Activated naive CD8-positive, alpha-beta T cell treated with anti-CD3 and anti-CD28 coated beads, Interleukin-2, amount 50 U/mL, for 24 hours (primary cell): ENCODE results near the gene MAP2K5.

Experiments
- ATAC-seq: fragments of 150-1000 bp; cut with Tn5 transposase; one replicate; pipeline ENCODE4 v1.10.0; 2021
- DNase-seq: peaks from one replicate; pipeline ENCODE4 v3.0.0; 2021
- H3K27ac Mint-ChIP-seq: one replicate; pipeline ENCODE4 v1.8.0; 2021; ENCODE audit warnings: mild to moderate bottlenecking, mixed read lengths
- H3K27me3 Mint-ChIP-seq: one replicate; pipeline ENCODE4 v1.8.0; 2021; ENCODE audit warnings: mixed read lengths
- H3K36me3 Mint-ChIP-seq: one replicate; pipeline ENCODE4 v1.8.0; 2021; ENCODE audit warnings: low read depth, mixed read lengths
- H3K4me1 Mint-ChIP-seq: one replicate; pipeline ENCODE4 v1.8.0; 2021; ENCODE audit warnings: mixed read lengths
- H3K4me3 Mint-ChIP-seq: one replicate; pipeline ENCODE4 v1.8.0; 2021; ENCODE audit warnings: mild to moderate bottlenecking, moderate library complexity, mixed read lengths
- H3K9me3 Mint-ChIP-seq: one replicate; pipeline ENCODE4 v1.8.0; 2021; ENCODE audit warnings: mixed read lengths

Gene MAP2K5

DNA sequence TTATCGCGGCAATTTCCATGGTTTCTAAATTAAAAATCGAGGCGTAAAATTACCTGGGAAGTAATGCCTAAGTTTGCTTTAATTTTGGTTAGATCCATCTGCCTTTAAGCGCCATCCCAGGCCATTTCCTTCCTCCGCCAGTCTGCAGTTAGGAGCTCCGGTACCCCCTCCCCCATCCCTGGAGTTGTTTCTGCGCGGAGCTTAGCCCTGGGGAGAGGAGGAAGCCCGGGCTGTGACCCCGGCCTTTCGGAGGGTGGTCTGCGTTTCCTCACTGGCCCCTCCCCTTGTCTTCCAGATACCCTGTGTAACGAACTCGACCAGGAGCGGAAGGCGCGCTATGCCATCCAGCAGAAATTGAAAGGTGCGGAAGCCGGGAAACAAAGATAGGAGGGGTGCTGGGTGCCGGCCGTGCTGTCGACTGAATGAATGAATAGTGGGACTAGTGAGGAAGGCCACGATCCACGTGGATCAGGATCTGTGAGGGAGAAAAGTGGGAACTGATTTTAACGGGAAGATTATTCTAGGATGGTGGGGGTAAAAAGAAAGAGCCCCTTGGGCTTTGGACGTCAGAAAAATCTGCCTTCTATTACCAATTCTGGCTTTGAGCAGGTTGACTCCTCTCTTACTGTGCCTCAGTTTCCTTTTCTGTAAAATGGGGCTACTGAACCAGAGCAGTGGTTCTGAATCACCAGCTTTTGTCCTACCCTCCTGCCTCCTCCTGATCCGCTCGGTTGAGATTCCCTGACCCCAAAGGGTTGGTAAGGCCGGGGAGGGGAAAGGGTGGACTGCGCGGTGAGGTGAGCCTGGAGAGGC is 290.6 kb downstream of the MAP2K5 start:
- DNase-seq (no peak), ATAC-seq (no peak)
- H3K9me3 Mint-ChIP-seq = no peaks in the 10 kb centered on the region
- no peak overlapping the region for H3K27ac Mint-ChIP-seq
- H3K4me1 Mint-ChIP-seq = peaks cover 41% of the 10 kb centered on the region
- peaks cover 72% of the 10 kb centered on the region for H3K27me3 Mint-ChIP-seq
- H3K4me3 Mint-ChIP-seq = peak overlapping the region; percentile 3
- H3K36me3 Mint-ChIP-seq = no peaks in the 10 kb centered on the region

DNA sequence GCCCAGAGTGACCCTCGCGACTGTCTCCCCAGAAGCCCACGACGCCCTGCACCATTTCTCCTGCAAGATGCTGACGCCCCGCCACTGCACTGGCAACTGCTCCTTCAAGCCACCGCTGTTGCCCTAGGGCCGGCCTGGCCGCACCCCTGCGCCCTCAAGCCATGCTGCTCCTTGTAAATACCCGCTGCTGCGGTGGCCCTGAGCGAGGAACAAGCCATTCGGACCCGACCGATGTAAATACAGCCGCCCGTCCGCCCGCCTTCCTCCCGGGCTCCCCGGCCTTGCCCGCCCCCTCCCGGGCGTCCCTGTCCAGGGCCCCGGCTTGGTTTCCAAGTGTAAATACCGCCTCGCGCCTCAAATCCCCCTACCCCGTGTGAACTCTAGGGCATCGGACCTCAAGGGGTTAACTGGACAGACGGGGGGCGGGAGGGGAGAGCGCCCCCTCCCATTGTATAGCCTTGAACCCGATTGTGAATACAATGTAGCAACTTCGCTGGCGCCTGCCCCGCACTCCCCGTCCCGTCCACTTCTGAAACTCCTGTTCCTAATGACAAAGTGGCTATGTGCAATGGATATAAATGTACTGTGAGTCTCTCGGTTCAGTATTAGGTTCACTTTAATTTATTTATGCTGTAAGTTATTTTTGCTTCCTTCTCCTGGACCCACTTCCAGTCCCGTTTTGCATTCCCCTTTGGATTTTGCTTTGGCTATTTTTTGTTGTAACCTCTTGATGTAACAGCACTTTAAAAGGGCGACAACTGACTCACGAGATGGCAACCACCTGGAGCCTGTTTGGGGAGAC is 291.4 kb downstream of the MAP2K5 start:
- ATAC-seq (peak; percentile 29), DNase-seq (no peak)
- peak overlapping the region; percentile 43 for H3K4me3 Mint-ChIP-seq
- H3K9me3 Mint-ChIP-seq = no peaks in the 10 kb centered on the region
- H3K36me3 Mint-ChIP-seq = no peaks in the 10 kb centered on the region
- H3K27me3 Mint-ChIP-seq = peaks cover 65% of the 10 kb centered on the region
- H3K4me1 Mint-ChIP-seq = peaks cover 39% of the 10 kb centered on the region
- H3K27ac Mint-ChIP-seq = no peak overlapping the region

DNA sequence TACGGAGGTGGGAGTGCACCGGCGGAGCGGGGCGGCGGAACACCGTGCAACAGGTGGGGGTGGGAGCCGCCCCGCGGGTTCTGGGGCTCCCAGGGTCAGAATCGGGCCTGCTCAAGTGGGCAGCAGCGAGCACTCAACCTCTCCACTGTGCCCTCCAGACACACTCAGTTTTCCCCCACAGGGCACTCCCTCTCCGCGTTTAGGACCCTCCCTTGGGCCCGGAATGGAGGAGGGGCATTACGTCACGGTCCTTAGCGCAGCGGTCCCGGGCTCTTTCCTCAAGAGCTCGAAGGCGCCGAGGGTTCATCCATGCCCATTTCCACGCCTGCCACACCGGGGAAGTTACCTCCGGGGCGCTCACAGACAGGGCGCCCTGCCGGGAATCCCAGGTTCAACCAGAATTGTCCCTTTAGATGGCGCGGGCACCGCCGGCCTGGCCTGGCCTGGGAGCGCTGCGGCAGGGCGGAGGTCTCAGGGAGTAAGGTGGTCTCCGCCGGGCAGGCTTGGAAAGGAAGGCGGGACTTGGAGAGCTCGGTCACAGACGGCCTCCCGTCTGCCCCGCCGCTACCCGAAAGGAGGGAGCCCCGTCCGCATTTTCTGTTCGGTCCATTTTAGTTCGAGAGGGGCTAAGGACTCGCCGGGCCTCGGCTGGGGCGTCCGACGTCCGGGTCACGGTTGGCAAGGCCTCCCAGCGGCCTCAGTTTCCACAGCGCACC is 292.2 kb downstream of the MAP2K5 start:
- Mint-ChIP-seq H3K36me3 (no peaks in the 10 kb centered on the region), H3K4me1 (peaks cover 40% of the 10 kb centered on the region), H3K27ac (no peak overlapping the region), H3K27me3 (peaks cover 60% of the 10 kb centered on the region), H3K4me3 (peak overlapping the region; percentile 68), H3K9me3 (no peaks in the 10 kb centered on the region)
- no peak for DNase-seq
- no peak for ATAC-seq

DNA sequence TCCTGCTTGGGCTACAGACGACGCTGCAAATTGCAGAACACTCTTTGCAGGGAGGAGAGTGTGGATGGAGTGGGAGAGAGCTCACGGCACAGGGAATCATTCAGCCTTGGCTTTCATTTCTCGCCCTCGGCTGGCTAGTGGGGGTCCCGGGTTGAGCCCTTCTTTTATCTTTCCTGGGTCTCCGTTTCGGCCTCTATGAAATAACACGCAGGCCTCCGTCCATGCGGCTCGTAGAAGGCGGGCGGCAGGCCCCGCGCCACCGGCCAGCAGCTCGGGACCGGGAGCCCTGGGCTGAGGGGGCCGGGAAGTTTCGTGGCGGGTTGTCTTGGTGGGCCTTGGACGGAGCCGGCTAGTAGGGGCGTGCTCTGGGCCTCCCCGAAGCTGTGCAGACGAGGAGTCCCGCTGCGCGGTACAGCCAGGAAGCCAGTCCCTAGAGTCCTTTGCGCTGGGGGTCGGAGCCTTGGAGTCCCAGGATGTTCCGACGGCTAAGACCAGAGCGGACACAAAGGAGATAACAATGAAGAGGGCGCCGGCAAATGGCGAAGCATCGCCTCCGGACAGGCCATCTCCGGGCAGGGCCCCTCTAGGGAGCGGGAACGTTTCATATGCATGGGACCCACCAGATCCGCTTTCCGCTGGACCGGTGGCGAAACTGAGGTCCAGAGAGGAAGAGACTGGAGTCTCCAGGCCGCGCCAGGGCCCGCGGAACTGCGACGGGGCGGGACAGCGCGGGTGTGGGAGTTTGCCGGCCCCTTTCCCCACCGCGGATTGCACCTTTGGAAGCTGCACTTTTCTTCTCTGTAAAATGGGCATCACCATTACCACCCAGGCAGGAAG is 293.0 kb downstream of the MAP2K5 start:
- Mint-ChIP-seq H3K27ac (no peak overlapping the region), H3K9me3 (no peaks in the 10 kb centered on the region), H3K4me3 (peak overlapping the region; percentile 68), H3K27me3 (peaks cover 58% of the 10 kb centered on the region), H3K36me3 (peaks cover 4% of the 10 kb centered on the region), H3K4me1 (peaks cover 41% of the 10 kb centered on the region)
- ATAC-seq (no peak), DNase-seq (no peak)

DNA sequence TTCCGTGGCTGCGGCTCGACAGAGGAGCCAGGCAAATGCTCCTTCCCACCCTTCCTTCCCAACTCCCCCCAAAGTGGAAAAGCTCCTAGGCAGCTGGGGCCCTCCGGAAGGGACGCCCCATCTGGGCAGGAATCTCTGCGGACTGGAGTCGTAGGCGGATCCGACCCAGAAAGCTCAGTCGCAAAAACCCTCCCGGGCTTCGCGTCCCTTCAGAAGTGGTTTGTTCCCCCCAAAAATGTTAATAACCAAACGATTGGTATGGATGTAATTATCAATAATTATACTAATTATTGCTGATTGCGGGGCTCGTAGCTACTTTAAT is 293.6 kb downstream of the MAP2K5 start:
- peaks cover 52% of the 10 kb centered on the region for H3K27me3 Mint-ChIP-seq
- H3K36me3 Mint-ChIP-seq = peaks cover 4% of the 10 kb centered on the region
- no peaks in the 10 kb centered on the region for H3K9me3 Mint-ChIP-seq
- ATAC-seq (no peak), DNase-seq (no peak)
- H3K4me3 Mint-ChIP-seq = peak overlapping the region; percentile 68
- H3K27ac Mint-ChIP-seq = no peak overlapping the region
- peaks cover 43% of the 10 kb centered on the region for H3K4me1 Mint-ChIP-seq

DNA sequence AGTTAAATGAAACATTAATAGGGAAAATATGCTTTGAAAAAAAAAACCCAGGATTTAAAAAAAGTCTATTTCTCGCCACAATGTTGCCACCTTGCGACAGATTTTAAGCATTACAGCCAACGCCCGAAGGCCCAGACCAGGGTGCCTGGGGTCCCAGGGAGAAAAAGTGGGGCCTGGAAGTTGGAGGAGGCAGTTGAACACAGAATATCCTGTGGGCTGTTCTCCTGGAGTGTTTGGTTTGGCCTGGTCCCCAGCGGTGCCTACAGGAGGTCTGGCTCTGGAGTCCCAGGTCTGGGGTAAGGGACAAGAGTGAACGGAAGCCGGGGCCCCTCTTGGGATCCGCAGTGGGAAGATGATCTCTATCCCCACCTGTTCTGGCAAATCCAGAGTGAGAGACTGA is 294.0 kb downstream of the MAP2K5 start:
- Mint-ChIP-seq H3K9me3 (no peaks in the 10 kb centered on the region), H3K27me3 (peaks cover 48% of the 10 kb centered on the region), H3K4me1 (peaks cover 47% of the 10 kb centered on the region), H3K36me3 (peaks cover 4% of the 10 kb centered on the region), H3K4me3 (peak overlapping the region; percentile 68), H3K27ac (no peak overlapping the region)
- DNase-seq (peak; percentile 57), ATAC-seq (no peak)

DNA sequence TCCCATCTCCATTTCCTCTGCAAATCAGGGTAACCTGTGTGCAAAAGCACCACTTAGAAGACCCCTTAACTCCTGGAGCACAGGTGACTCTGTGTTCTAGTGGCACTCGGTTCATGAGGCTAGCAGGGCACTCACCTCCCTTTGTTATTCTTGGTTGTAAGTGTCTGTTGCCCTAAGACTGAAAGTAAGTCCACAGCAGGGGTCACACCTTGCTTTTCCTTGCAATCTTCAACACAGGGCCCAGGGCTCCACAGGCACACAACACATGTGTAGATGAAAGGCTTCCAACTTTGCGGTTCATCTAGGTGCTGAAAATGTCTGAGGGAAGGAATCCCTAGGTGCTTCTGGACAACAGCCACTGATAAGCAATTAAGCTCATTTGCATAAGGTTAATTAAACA is 294.5 kb downstream of the MAP2K5 start:
- Mint-ChIP-seq H3K9me3 (no peaks in the 10 kb centered on the region), H3K27me3 (peaks cover 45% of the 10 kb centered on the region), H3K27ac (no peak overlapping the region), H3K4me1 (peaks cover 48% of the 10 kb centered on the region), H3K4me3 (no peak overlapping the region), H3K36me3 (peaks cover 4% of the 10 kb centered on the region)
- ATAC-seq (no peak), DNase-seq (no peak)

DNA sequence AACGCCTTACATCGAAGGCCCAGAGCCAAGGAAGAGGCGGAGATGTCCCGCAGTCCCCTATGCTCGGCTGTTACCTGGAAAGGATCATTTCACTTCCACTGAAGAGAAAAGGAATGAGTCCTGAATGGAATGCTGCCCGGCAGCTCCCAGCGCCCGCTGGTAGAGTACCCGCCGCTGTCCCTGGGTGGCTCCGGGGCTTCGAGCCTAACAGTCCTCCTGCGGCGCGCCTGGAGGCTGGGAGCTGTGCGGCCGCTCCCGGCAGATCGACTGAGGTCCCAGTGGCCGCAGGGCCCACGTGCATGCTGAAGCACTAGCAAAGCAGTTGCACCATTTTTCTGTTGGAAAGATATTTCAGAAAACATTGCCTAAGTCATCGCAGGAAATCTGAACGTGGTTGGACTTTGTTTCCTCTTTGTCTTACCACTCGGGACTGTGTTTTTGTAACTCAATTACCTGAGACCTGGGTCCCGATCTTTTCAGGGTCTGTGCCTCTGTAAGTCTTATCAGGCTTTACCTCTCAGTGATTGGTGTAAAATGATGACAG is 296.4 kb downstream of the MAP2K5 start:
- H3K36me3 Mint-ChIP-seq = peaks cover 4% of the 10 kb centered on the region
- H3K9me3 Mint-ChIP-seq = no peaks in the 10 kb centered on the region
- DNase-seq = no peak
- no peak overlapping the region for H3K27ac Mint-ChIP-seq
- peak overlapping the region; percentile 85 for H3K4me3 Mint-ChIP-seq
- H3K4me1 Mint-ChIP-seq = peaks cover 39% of the 10 kb centered on the region
- no peak for ATAC-seq
- peaks cover 27% of the 10 kb centered on the region for H3K27me3 Mint-ChIP-seq

DNA sequence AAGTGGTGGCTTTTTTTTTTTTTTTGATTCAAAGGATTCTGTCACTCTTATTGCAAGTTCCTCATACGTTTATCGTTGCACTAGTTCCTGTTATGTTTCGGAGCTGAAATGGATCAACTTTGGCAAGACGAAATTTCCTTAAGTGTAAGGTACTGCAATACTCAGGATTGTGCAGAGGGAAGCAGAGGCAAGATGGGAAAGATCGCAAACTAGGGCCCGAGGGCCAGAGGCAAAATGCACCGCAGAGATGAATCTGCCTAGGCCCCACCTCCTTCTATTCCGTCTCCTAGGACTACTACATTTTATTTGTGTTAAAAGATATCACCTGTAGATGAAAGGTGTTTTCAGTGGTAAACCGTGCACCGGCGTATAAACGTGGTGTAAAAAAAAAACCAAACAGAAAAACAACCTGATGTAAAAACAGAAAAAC is 297.0 kb downstream of the MAP2K5 start:
- Mint-ChIP-seq H3K9me3 (no peaks in the 10 kb centered on the region), H3K4me3 (peak overlapping the region; percentile 85), H3K27ac (peak overlapping the region; percentile 98), H3K27me3 (peaks cover 23% of the 10 kb centered on the region), H3K4me1 (peaks cover 35% of the 10 kb centered on the region), H3K36me3 (peaks cover 4% of the 10 kb centered on the region)
- DNase-seq = no peak
- peak; percentile 29 for ATAC-seq

DNA sequence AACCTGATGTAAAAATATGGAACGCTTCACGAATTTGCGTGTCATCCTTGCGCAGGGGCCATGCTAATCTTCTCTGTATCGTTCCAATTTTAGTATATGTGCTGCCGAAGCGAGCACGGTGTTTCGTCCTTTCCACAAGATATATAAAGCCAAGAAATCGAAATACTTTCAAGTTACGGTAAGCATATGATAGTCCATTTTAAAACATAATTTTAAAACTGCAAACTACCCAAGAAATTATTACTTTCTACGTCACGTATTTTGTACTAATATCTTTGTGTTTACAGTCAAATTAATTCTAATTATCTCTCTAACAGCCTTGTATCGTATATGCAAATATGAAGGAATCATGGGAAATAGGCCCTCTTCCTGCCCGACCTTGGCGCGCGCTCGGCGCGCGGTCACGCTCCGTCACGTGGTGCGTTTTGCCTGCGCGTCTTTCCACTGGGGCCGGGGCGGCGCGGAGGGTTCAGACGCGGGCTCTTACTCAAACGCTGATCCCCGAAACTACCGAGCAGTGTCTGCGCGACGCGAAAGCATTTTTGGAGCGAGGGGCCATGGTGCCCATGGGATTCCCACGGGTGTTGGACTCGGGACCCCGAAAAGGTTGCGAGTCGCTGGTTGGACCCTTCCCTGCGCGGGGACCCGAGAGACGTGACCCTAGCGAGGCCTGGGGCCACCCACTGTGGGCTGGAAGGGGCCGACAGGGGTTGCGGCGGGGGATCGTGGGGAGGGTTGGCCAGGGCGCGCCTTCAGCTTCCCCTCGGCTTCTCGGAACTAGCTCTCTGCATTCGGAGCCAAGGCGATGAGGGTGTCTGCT is 297.6 kb downstream of the MAP2K5 start, which contains the start of gene RNU6-1:
Gene RNU6-1 (minus strand): TSS at position 117 of the 820 bp plus-strand sequence.
- H3K4me1 Mint-ChIP-seq = peaks cover 33% of the 10 kb centered on the region
- H3K27me3 Mint-ChIP-seq = peaks cover 20% of the 10 kb centered on the region
- no peaks in the 10 kb centered on the region for H3K9me3 Mint-ChIP-seq
- H3K4me3 Mint-ChIP-seq = peak within 1 kb of the TSS; percentile 85
- ATAC-seq (peak; percentile 90), DNase-seq (peak; percentile 94)
- H3K27ac Mint-ChIP-seq = peak within 1 kb of the TSS; percentile 98
- H3K36me3 Mint-ChIP-seq = peaks cover 4% of the 10 kb centered on the region

DNA sequence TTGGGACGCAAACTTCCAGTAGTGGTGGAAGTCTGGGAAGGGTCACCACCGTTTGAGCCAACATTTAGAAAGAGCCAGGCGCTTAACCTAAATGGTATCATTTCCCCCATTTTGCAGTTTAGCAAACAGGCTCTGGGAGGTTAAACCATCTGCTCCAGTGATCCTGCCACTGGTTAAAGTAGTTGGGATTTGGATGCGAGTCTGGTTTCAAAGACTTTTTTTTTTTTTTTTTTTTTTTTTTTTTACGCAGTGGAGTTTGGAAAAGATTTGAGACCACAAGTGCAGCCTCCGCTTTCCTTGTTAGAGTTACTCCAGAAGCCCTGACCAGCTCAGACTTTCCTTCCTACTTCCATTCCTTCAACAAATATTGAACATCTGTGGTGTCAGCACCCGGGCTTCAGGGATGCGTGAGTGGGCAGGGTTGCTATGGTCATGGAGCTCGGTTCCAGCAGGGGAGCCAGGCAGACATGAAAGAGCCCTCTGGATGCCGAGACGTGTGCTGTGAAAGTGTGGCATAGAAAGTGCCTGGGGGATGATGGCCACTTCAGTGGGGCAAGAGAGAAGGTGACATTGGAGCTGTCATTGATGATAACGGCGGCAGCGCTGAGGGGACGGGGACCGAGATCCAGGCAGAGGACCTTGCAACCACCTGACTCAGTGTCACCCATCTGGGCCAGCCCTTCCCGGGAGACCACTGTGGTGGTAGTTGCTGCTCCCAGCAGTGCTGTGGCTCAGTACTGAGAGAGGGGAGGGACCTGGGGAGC is 298.4 kb downstream of the MAP2K5 start:
- no peak for DNase-seq
- Mint-ChIP-seq H3K36me3 (peaks cover 4% of the 10 kb centered on the region), H3K4me3 (peak overlapping the region; percentile 85)

DNA sequence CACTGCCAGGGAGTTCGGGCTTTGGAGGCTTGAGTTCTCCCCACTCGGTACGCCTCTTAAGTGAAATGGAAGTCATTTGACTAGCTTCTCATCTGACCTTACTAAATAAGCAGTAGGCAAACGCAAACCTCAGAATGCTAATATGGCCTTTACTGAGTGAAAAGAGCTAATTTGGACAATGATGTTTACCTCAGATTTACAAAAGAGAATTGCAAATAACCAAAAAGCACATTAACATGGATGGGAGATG is 298.9 kb downstream of the MAP2K5 start:
- no peak overlapping the region for H3K27ac Mint-ChIP-seq
- H3K4me1 Mint-ChIP-seq = peaks cover 26% of the 10 kb centered on the region
- peaks cover 4% of the 10 kb centered on the region for H3K36me3 Mint-ChIP-seq
- H3K4me3 Mint-ChIP-seq = peak overlapping the region; percentile 85
- H3K9me3 Mint-ChIP-seq = no peaks in the 10 kb centered on the region
- DNase-seq (no peak), ATAC-seq (no peak)
- H3K27me3 Mint-ChIP-seq = peaks cover 7% of the 10 kb centered on the region

More for the DNA sequence above, 298.4 kb downstream of the MAP2K5 start:
- H3K9me3 Mint-ChIP-seq = no peaks in the 10 kb centered on the region
- peaks cover 31% of the 10 kb centered on the region for H3K4me1 Mint-ChIP-seq
- no peak for ATAC-seq
- H3K27me3 Mint-ChIP-seq = peaks cover 12% of the 10 kb centered on the region
- H3K27ac Mint-ChIP-seq = peak overlapping the region; percentile 98

DNA sequence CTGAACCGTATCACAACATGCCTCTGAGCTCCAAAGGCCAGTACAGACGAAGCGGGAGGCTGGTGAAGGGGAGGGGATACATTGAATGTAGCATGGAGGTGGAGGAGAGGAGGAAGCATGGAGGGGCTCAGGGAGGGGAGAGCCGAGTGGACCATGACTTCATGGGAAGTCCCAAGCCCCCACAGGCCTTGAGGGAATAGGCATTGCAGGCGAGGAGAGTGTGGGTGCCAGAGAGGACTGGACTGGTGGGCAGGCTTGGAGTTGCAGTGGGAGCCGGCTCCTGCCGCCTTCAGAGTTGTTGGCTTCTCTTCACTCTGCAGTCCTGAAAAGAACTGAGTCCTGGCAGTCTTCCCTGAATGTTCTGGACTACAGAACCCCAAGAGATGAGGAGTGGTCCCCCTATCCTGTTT is 300.6 kb downstream of the MAP2K5 start:
- H3K9me3 Mint-ChIP-seq = no peaks in the 10 kb centered on the region
- ATAC-seq (no peak), DNase-seq (no peak)
- H3K4me1 Mint-ChIP-seq = peaks cover 25% of the 10 kb centered on the region
- H3K27ac Mint-ChIP-seq = no peak overlapping the region
- peaks cover 4% of the 10 kb centered on the region for H3K27me3 Mint-ChIP-seq
- peaks cover 4% of the 10 kb centered on the region for H3K36me3 Mint-ChIP-seq
- no peak overlapping the region for H3K4me3 Mint-ChIP-seq
